Ureter (tissue), 1 donor: ENCODE measurements around the gene EMC9. TPM values are rescaled to one million over a fixed set of nuclear protein-coding genes. Genes with fewer than 3 reads are reported as not detected.
A peak's percentile ranks its signal among the peaks of the same experiment; 100 is the strongest.

Experiments
- DNase-seq: peaks from one replicate; pipeline ENCODE4 v3.0.0-alpha.2; 2020; ENCODE audit warnings: low spot score
- total RNA-seq: library from RNA; stranded (reverse); gene quantifications from one replicate; pipeline ENCODE4 v1.2.4, GENCODE V29; 2023
- donor health status: DM: yes; HTN: yes; CAD: no.

Gene EMC9
- total RNA-seq, 1 donor from 2014 or later = 25.7 TPM

DNA sequence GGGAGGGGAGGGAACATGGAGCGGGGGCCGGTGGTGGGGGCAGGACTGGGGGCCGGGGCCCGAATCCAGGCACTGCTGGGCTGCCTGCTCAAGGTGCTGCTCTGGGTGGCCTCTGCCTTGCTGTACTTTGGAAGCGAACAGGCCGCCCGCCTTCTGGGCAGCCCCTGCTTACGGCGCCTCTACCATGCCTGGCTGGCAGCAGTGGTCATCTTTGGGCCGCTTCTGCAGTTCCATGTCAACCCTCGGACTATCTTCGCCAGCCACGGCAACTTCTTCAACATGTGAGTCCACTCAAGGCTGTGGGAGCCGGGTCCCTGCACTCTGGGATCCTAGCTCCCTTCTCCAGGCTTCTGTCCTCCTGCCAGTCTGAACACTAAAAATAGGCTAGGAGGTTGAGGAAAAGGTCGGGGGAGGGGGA, 9.8 kb downstream of the EMC9 start:
- DNase-seq = no peak

DNA sequence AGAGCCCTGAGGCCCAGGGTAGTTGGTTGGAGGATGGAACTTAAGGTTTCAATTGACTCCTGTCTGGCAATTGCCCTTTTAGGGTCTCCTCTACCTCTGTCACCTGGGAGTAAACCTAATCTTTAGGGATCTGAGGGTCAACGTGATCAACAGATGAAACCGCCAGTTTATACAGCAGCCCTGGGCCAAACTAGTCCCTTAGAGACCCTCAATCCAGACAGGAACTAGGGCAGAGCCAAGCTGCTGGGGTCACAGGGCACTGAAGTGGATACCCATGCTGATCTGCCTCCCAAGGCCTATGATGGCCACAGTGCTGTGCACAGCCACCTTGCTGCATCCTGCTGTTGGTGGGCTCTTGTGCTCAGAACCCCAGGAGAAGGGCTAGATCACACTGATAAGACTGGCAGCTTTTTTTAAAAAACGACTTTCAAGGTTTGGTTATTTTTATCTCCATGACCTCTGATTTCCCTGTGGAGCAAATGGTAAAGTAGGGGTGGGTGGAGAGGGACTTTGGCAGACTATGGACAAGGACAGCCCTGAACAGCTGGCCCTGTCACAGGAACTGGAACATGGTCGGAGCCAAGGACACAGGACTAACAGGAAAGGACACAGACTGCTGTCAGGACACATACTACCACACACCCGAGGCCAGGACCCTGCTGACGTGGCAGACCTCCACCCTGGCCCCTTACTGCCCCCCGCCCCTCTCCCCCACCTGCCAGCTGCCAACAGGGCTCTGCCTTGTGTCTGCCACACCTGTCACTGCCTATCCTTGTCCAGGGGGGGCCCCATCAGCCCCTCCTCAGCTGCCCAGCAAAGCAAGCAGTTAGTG, 10.5 kb downstream of the EMC9 start:
- no peak for DNase-seq

DNA sequence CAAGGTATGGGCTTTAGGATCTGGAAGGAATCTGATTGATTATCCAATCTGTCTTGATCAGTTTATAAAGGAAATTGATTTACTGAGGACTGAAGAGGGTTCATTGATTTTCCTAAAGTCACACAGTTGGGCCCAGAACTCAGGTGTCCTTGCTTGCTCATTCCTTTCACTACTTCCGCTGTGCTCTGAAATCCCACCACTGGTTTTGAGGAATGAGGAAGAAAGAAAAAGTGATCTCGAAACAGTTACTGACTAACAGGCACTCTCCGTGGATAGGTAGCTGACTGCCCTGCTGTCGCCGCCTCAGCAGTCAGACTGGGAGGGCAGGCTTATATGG, 11.0 kb downstream of the EMC9 start, which contains the start of gene FITM1:
Gene FITM1 (plus strand): TSS at position 280 of the 337 bp plus-strand sequence. CDS start 905 bp downstream, outside the sequence.
- DNase-seq = no peak

DNA sequence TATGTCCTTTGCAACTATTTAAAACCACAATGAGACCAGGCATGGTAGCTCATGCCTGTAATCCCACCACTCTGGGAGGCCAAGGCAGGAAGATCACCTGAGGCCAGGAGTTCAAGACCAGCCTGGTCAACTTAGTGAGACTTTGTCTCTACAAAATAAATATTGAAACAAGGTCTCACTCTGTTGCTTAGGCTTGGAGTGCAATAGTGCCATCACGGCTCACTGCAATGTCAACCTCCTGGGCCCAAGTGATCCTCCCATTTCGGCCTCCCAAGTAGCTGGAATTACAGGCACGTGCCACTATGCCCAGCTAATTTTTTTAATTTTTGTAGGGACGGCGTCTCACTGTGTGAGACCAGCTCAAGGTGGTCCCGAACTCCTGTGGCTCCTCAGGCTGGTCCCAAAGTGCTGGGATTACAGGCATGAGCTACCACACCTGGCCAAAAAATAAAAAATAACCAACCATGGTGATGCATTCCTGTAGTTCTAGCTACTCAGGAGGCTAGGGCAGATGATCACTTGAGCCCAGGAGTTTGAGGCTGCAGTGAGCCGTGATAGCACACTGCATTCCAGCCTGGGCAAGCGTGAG, 11.9 kb downstream of the EMC9 start:
- no peak for DNase-seq

DNA sequence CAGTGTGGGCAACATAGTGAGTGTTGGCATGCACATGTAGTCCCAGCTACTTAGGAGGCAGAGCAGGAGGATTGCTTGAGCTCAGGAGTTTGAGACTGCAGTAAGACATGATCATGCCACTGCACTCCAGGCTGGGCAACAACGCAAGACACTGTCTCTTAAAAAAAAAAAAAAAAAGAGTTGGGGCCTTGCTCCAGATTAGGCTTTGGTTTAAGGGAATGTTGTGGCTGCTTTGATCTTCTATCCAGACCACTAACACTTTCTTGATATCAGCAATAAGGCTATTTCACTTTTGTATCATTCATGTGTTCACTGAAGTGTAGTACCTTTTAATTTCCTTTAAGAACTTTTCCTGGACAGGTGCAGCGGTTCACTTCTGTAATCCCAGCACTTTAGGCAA, 13.7 kb downstream of the EMC9 start:
- no peak for DNase-seq

DNA sequence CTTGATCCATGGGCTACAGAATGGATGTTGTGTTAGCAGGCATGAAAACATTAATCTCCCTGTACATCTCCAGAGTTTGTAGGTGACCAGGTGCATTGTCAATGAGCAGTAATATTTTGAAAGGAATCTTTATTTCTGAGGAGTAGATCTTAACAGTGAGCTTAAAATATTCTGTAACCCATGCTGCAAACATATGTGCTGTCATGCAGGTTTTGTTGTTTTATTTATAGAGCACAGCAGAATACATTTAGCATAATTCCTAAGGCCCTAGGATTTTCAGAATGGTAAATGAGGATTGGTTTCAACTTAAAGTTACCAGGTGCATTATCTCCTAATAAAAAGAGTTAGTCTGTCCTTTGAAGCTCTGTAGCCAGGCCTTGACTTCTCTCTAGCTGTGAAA, 14.5 kb downstream of the EMC9 start:
- DNase-seq = no peak

GRCh38 chr14:24123424-24124417, 17.7 kb downstream of the EMC9 start:
- no peak for DNase-seq

- DNase-seq = no peak
Observed at GRCh38 chr14:24122898-24123297, 18.5 kb downstream of the EMC9 start.

GRCh38 chr14:24122416-24122815, 19.0 kb downstream of the EMC9 start:
- DNase-seq = no peak

DNA sequence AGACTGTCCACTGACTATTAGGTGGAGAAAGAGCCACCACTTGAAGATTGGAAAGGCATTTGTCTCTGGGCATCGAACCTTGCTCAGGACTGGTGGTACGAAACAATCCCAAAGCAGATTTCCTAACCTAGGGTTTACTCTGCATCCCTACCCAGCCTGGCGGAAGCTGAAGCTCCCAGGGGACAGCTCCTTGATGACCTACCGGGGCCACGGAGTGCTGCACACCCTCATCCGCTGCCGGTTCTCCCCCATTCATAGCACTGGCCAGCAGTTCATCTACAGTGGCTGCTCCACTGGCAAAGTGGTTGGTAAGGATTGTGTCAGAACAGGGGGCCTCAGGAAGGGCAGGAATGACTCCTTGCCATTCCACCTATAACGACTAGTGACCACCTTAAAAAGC, 20.2 kb downstream of the EMC9 start:
- no peak for DNase-seq

DNA sequence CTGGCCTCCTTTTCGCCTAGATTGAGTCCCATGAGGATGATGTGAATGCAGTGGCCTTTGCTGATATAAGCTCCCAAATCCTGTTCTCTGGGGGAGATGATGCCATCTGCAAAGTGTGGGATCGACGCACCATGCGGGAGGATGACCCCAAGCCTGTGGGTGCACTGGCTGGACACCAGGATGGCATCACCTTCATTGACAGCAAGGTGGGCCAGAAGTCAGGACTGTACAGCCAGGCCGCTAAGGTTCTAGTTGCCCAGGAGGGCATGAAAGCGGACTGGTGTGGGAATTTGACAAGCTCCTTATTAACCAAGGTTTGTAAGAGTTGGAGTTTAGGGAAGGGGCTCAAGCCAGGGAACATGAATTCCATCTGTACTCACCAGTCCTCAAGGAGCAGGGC, 21.7 kb downstream of the EMC9 start:
- no peak for DNase-seq

GRCh38 chr14:24117179-24117578, 24.2 kb downstream of the EMC9 start:
- no peak for DNase-seq

- DNase-seq = no peak
Observed at GRCh38 chr14:24116128-24116814, 25.1 kb downstream of the EMC9 start.

- DNase-seq = no peak
Observed at GRCh38 chr14:24115422-24116127, 25.8 kb downstream of the EMC9 start.

GRCh38 chr14:24114532-24115421, 26.6 kb downstream of the EMC9 start, which contains the start of the genes DCAF11 and NRL:
Gene DCAF11, plus strand, starts transcription at chr14:24114777. Its CDS starts 818 bp downstream, at chr14:24115595.
Gene NRL, minus strand, starts transcription at chr14:24114949. Its CDS starts 32,101 bp downstream, at chr14:24082848.
- DNase-seq = peak; percentile 99

DNA sequence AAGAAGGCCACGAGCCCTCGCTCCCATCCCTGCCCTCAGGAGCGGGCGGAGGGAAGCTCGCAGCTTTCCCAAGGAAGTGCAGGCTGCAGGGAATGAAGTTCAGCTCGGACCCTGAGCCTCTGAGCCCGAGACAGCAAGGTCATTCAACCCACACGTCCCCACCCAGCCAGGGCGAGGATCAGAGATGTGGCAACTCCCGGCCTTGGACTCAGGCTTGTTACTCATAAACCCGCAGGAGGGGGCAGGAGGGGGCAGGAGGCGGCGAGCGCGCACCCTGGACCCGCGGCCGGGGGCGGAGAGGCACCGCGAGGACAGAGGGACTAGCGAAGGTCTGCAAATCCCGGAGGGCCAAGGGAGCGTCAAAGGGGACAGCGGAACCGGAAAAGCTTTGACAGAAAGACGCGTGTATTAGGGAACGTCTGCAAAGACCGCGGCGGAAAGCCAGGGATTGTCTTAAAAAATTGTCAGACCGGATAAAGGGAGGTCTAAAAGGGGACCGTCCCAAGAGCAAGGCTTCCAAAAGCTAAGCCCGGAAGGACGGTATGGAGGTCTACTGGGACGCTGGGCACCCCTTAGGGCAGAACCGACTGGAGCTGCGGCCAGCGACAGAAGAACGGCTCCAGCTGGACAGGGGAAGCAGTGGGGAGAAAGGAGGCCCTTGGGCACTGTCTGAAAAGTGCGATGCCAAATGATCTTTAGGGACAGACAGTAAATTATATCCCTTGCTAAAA, 27.4 kb downstream of the EMC9 start:
- DNase-seq = peak; percentile 89

GRCh38 chr14:24113379-24113800, 28.0 kb downstream of the EMC9 start:
- DNase-seq = no peak

DNA sequence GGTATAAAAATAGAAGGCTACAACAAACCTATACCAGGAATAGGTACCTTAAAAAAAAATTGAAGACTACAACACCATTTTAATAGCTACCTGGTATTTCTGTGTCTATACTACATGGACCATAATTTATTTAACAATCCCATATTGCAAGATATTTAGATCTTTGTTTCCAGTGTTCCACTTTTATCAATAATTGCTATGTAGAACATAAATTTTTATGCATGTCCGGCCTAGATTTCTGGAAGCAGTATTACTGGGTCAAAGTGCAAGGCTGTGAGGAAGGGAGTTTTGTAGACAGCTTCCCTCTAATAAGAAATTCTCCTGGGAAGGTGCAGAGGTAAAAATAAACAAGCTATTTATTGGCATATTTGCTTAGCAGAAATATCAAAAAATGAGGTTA, 30.9 kb downstream of the EMC9 start:
- DNase-seq = no peak

DNA sequence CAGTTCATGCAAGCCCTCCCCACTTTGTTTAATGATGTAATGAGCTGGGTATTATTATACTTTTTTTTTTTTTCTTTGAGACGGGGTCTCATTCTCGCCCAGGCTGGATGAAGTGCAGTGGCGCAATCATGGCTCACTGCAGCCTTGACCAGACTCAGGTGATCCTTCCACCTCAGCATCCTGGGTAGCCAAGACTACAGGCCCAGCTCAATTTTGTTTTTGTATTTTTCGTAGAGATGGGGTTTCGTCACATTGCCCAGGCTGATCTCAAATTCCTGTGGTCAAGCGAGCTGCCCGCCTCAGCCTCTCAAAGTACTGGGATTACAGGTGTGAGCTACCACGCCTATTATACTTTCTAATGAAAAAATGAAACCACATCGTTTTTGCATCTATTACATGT, 31.3 kb downstream of the EMC9 start:
- no peak for DNase-seq
